ENCODE results near the gene TMEM97.

DNA sequence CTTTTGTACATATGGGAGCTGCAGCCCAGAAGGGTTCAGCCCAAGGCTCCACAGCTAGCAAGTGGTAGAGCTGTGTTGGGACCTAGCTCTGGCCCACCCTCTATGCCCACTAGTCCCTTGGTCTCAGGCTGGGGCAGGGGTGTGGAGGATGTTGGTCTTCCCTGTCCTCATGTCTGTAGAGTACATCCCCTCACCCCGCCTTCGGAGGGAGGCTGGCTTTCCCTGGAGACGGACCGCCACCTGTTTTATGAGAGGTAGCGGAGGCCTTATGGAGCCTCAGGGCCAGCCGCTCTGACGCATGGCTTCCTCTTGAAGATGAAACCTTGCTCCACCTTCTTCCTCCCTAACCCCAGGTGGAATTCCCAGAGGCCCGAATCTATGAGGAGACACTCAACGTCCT is 25.0 kb downstream of the TMEM97 start:
- TF ChIP-seq, protein P1, sequence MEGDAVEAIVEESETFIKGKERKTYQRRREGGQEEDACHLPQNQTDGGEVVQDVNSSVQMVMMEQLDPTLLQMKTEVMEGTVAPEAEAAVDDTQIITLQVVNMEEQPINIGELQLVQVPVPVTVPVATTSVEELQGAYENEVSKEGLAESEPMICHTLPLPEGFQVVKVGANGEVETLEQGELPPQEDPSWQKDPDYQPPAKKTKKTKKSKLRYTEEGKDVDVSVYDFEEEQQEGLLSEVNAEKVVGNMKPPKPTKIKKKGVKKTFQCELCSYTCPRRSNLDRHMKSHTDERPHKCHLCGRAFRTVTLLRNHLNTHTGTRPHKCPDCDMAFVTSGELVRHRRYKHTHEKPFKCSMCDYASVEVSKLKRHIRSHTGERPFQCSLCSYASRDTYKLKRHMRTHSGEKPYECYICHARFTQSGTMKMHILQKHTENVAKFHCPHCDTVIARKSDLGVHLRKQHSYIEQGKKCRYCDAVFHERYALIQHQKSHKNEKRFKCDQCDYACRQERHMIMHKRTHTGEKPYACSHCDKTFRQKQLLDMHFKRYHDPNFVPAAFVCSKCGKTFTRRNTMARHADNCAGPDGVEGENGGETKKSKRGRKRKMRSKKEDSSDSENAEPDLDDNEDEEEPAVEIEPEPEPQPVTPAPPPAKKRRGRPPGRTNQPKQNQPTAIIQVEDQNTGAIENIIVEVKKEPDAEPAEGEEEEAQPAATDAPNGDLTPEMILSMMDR (IDR thresholded peaks at IDR 0.05) = no peak
- TF ChIP-seq EZH2phosphoT487 (IDR thresholded peaks at IDR 0.05) = no peak
